HL-60 (cell line): ENCODE results near the gene SMG5.

Experiments used
- DNase-seq, 2 experiments: peaks; one replicate each; pipeline ENCODE4 v3.0.0-alpha.2; 2010 to 2020; ENCODE audit warnings: low read depth in 1 of 2, low spot score in 1 of 2
- H3K27ac ChIP-seq: fragments of 250-450 bp; sonication (Bioruptor Pico); replicated peaks from 2 replicates; pipeline ENCODE4 v1.5.1; 2020; ENCODE audit warnings: mild to moderate bottlenecking, moderate library complexity
- H3K27me3 ChIP-seq: fragments of 250-450 bp; sonication (Bioruptor Pico); 2 replicates; pipeline ENCODE4 v1.5.1; 2021; ENCODE audit warnings: mild to moderate bottlenecking, moderate library complexity; ENCODE audit not compliant: insufficient read depth, poor library complexity, severe bottlenecking
- H3K4me3 ChIP-seq: replicated peaks from 2 replicates; pipeline ENCODE4 v1.5.1; 2011; ENCODE audit warnings: mild to moderate bottlenecking, control low read depth, low read length; ENCODE audit not compliant: insufficient read depth
- CTCF ChIP-seq: IDR thresholded peaks from one replicate; pipeline ENCODE4 v1.5.1; 2011; ENCODE audit warnings: low read length, control low read depth, inconsistent platforms; ENCODE audit not compliant: insufficient read depth
- GABPA ChIP-seq: IDR thresholded peaks from 2 replicates; pipeline ENCODE4 v1.6.1; 2012; ENCODE audit warnings: low read depth
- POLR2AphosphoS5 ChIP-seq: IDR thresholded peaks from 2 replicates; pipeline ENCODE4 v1.6.1; 2012; ENCODE audit warnings: low read depth
- REST ChIP-seq: IDR thresholded peaks from 2 replicates; pipeline ENCODE4 v1.6.1; 2012; ENCODE audit warnings: low read depth; ENCODE audit not compliant: insufficient replicate concordance
- SPI1 ChIP-seq: IDR thresholded peaks from 2 replicates; pipeline ENCODE4 v1.6.1; 2012; ENCODE audit warnings: low read depth, mild to moderate bottlenecking, borderline replicate concordance

The SMG5 gene

GRCh38 chr1:156263288-156263655, 19.4 kb downstream of the SMG5 start:
- no peak overlapping the region for H3K4me3 ChIP-seq
- H3K27me3 ChIP-seq = no peaks in the 10 kb centered on the region
- no peak for DNase-seq
- no peak overlapping the region for H3K27ac ChIP-seq
- TF ChIP-seq GABPA (no peak), REST (no peak), SPI1 (no peak), POLR2AphosphoS5 (no peak), CTCF (no peak)

- TF ChIP-seq CTCF = no peak
- no peak for TF ChIP-seq SPI1
- no peak for DNase-seq
- Histone ChIP-seq H3K27ac (no peak overlapping the region), H3K27me3 (no peaks in the 10 kb centered on the region), H3K4me3 (no peak overlapping the region)
Measured at GRCh38 chr1:156262461-156263287, 20.0 kb downstream of the SMG5 start.

GRCh38 chr1:156260896-156261295, 21.7 kb downstream of the SMG5 start:
- Histone ChIP-seq H3K27ac (no peak overlapping the region), H3K27me3 (no peaks in the 10 kb centered on the region), H3K4me3 (no peak overlapping the region)
- TF ChIP-seq GABPA = no peak
- TF ChIP-seq POLR2AphosphoS5 = no peak
- no peak for TF ChIP-seq SPI1
- TF ChIP-seq CTCF = no peak
- no peak for TF ChIP-seq REST
- no peak for DNase-seq

GRCh38 chr1:156259805-156260204, 22.8 kb downstream of the SMG5 start:
- Histone ChIP-seq H3K4me3 (no peak overlapping the region), H3K27ac (no peak overlapping the region), H3K27me3 (no peaks in the 10 kb centered on the region)
- TF ChIP-seq REST (no peak), CTCF (no peak), POLR2AphosphoS5 (no peak), SPI1 (no peak), GABPA (no peak)
- DNase-seq = no peak
